ENCODE results near the gene SORCS1. TPM values are rescaled to one million over a fixed set of nuclear protein-coding genes. Genes with fewer than 3 reads are reported as not detected.

The SORCS1 gene
- total and polyA plus RNA-seq, 8 donors = 0.46 to 2.6 (median 1.6) TPM

GRCh38 chr10:106816318-106817085, 348.0 kb downstream of the SORCS1 start:
- WGBS, 2 donors = 55 to 65% methylated on average over 7 of the region's 7 CpGs

DNA sequence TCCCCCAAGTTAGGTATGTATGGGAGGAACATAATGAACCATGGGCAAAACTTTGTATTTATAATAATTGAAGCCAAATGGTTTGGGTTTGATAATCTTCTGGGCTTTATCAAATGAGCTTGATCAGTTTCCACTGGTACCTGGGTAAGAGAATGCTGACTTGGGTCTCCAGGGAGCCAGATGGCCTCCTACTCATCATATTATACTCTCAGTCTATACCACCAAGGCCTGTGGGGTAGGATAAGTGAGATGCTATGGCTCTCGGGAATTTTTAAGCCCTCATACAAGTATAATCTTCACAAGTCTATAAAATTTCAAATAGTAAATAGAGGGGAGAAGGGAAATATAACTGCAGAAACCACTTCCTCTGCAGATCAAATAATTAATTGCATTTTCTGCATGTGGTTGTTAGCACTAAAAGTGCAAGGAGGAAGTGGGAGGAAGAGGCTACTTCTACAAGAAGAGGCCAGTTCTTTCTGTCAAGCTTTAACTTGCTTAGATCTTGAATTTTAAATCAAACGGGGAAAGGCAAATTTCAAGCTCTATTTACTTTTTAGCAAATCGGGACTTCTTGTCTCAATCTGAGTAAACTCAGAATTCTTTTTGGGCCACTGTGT, 349.0 kb downstream of the SORCS1 start:
- Histone ChIP-seq H3K4me1 (no peaks in the 10 kb centered on the region), H3K9me3 (no peaks in the 10 kb centered on the region), H3K27me3 (no peaks in the 10 kb centered on the region), H3K4me3 (no peak overlapping the region), H3K36me3 (no peaks in the 10 kb centered on the region), H3K27ac (no peak overlapping the region)
- no peak for FAIRE-seq
- no peak for TF ChIP-seq CTCF (IDR thresholded peaks at IDR 0.05)
- intact Hi-C loops (cut with DNase I) = no loop called here
- 45 to 48% methylated on average over 3 of the region's 3 CpGs for WGBS, 2 donors
- ATAC-seq = no peak
- DNase-seq = no peak

More at GRCh38 chr10:106816318-106817085, 348.0 kb downstream of the SORCS1 start:
- no peak overlapping the region for H3K4me3 ChIP-seq
- no peaks in the 10 kb centered on the region for H3K4me1 ChIP-seq
- H3K36me3 ChIP-seq = no peaks in the 10 kb centered on the region
- intact Hi-C loops (cut with DNase I) = no loop called here
- FAIRE-seq = no peak
- no peaks in the 10 kb centered on the region for H3K27me3 ChIP-seq
- no peak overlapping the region for H3K27ac ChIP-seq
- no peak for DNase-seq
- no peak for ATAC-seq
- no peak for TF ChIP-seq CTCF (IDR thresholded peaks at IDR 0.05)
- no peaks in the 10 kb centered on the region for H3K9me3 ChIP-seq

DNA sequence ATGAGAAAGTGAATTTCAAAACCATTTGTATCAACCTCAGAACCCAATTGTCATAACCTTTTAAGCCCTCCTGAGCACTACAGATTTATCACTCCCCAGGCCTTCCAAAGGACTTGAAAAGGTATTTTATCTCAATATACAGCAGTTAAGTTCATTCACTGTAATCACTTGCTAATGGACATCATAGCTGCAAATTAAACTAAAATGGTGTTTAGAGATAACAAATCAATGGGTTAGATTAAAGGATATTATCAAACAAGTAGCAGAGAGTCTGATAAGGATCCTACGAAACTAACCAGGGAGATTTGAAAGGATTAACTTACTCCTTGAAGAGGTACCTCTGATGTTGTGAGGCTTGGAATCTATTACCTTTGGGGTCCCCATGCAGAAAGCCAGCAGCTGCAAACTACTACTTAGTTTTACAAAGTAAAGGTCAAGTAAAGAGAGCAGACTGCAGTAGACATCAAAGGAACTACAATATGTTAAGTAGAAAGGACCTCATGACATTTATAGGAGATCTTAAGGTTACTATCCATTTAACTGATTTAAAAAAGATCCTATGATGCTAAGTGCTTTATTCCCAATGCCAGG, 359.4 kb downstream of the SORCS1 start:
- H3K27ac ChIP-seq = no peak overlapping the region
- 0 to 42% methylated on average over 1 of the region's 1 CpG for WGBS, 2 donors
- no peaks in the 10 kb centered on the region for H3K9me3 ChIP-seq
- FAIRE-seq (no peak), DNase-seq (no peak), ATAC-seq (no peak)
- no peaks in the 10 kb centered on the region for H3K36me3 ChIP-seq
- no peaks in the 10 kb centered on the region for H3K27me3 ChIP-seq
- no peaks in the 10 kb centered on the region for H3K4me1 ChIP-seq
- intact Hi-C loops (cut with DNase I) = no loop called here
- no peak overlapping the region for H3K4me3 ChIP-seq
- no peak for TF ChIP-seq CTCF (IDR thresholded peaks at IDR 0.05)

DNA sequence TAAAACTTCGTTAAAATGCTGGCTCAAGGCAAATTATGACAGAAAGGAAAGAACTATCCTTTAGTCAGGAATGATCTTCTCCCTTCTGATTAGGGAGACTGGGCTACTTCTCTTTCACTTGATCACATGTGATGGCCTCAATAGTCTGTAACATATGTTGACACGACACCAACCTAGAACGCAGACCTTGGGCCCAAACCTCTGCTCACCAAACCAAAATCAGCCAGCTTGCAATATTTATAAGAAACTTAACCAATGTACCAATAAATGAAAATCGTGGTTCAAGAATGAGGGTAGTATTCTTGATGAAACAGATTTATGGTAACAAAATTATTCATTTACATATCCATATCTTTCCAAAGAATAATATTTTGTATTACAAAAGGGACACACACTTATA, 361.6 kb downstream of the SORCS1 start:
- Histone ChIP-seq H3K36me3 (no peaks in the 10 kb centered on the region), H3K4me1 (no peaks in the 10 kb centered on the region), H3K9me3 (no peaks in the 10 kb centered on the region), H3K4me3 (no peak overlapping the region), H3K27ac (no peak overlapping the region), H3K27me3 (no peaks in the 10 kb centered on the region)
- FAIRE-seq (no peak), ATAC-seq (no peak), DNase-seq (no peak)
- WGBS, 2 donors = 69 to 70% methylated on average over 4 of the region's 4 CpGs
- intact Hi-C loops (cut with DNase I) = no loop called here
- no peak for TF ChIP-seq CTCF (IDR thresholded peaks at IDR 0.05)

GRCh38 chr10:106799776-106800175, 364.7 kb downstream of the SORCS1 start:
- FAIRE-seq (no peak), DNase-seq (no peak), ATAC-seq (peak in 1 of 4 donors; percentile 35)
- Histone ChIP-seq H3K9me3 (no peaks in the 10 kb centered on the region), H3K4me1 (no peaks in the 10 kb centered on the region), H3K36me3 (no peaks in the 10 kb centered on the region), H3K27me3 (no peaks in the 10 kb centered on the region), H3K4me3 (no peak overlapping the region), H3K27ac (no peak overlapping the region)
- TF ChIP-seq CTCF (IDR thresholded peaks at IDR 0.05) = no peak
- intact Hi-C loops (cut with DNase I) = no loop called here
- 62 to 73% methylated on average over 1 of the region's 1 CpG for whole genome bisulfite sequencing, 2 donors

Data from pancreas (tissue), 10 donors.